Measurements from ENCODE around the gene PPP3CA. TPM values are rescaled to one million over a fixed set of nuclear protein-coding genes. Genes with fewer than 3 reads are reported as not detected.

PPP3CA gene
- total RNA-seq, 6 experiments from 2014 or later = 12.1 to 14.5 (median 13.1) TPM

DNA sequence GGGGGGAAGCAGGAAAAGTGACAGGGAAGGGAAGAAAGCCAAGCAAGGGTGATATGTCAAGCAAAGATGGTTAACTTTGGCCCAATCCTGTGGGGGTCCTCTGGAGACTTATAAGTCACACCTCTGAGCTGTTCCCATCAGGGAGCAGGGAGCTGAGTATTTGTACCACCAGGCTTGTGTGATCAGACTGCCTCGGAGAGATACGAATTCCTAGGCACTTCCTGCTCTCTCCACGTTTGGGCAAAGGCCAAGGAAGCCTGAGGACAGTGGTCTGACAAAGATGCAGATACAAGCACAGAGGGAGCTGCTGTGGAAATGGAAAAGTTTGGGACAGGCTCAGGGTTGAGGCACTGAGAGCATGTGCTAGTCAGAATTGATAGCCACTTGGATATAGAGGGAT lies 10.4 kb upstream of the PPP3CA start:
- TF ChIP-seq POLR2A (IDR thresholded peaks at IDR 0.05) = no peak
- TF ChIP-seq, protein P1, sequence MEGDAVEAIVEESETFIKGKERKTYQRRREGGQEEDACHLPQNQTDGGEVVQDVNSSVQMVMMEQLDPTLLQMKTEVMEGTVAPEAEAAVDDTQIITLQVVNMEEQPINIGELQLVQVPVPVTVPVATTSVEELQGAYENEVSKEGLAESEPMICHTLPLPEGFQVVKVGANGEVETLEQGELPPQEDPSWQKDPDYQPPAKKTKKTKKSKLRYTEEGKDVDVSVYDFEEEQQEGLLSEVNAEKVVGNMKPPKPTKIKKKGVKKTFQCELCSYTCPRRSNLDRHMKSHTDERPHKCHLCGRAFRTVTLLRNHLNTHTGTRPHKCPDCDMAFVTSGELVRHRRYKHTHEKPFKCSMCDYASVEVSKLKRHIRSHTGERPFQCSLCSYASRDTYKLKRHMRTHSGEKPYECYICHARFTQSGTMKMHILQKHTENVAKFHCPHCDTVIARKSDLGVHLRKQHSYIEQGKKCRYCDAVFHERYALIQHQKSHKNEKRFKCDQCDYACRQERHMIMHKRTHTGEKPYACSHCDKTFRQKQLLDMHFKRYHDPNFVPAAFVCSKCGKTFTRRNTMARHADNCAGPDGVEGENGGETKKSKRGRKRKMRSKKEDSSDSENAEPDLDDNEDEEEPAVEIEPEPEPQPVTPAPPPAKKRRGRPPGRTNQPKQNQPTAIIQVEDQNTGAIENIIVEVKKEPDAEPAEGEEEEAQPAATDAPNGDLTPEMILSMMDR (IDR thresholded peaks at IDR 0.05) = no peak
- peak in 1 of 4 donors; percentile 14 for ATAC-seq
- DNase-seq = no peak
- Histone ChIP-seq H3K4me1 (peaks cover 0 to 9% (median 0%) of the 10 kb centered on the region in 4 donors), H3K27me3 (no peaks in the 10 kb centered on the region), H3K4me3 (no peak overlapping the region), H3K36me3 (no peaks in the 10 kb centered on the region), H3K9me3 (no peaks in the 10 kb centered on the region), H3K27ac (no peak overlapping the region)
- intact Hi-C loops (cut with DNase I) = no loop called here
- 0% methylated on average over 1 of the region's 3 CpGs for WGBS (ENCODE audit: insufficient coverage, low coverage, low lambda C conversion rate, missing lambda C conversion rate)

DNA sequence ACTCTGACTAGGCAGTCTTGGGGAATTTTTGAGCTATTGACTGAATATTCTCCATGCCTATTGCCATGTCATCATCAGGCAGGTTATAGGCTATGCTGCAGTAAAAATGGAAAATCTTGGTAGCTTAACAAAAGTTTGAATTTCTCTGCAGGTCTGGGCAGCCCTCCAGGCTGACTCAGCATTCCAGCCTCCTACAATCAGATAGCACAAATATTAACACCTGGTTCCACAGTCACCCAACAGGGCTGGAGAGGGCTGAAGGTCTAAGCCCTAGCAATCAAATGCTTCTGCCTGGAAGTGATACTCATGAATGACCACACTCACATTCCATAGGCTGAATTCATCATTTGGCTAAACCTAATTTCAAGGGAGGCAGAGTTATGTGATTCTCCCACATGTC lies 9.6 kb upstream of the PPP3CA start:
- H3K9me3 ChIP-seq = no peaks in the 10 kb centered on the region
- DNase-seq (peak; percentile 56 to 69 (median 63)), ATAC-seq (peak; percentile 75 to 95 (median 84))
- peak overlapping the region in 1 of 3 donors; percentile 66 for H3K27ac ChIP-seq
- intact Hi-C loops (cut with DNase I) = no loop called here
- no peaks in the 10 kb centered on the region for H3K27me3 ChIP-seq
- H3K4me1 ChIP-seq = peaks cover 0 to 9% (median 0%) of the 10 kb centered on the region in 4 donors
- H3K36me3 ChIP-seq = no peaks in the 10 kb centered on the region
- TF ChIP-seq, protein P1 (IDR thresholded peaks at IDR 0.05) = no peak
- no peak for TF ChIP-seq POLR2A (IDR thresholded peaks at IDR 0.05)
- H3K4me3 ChIP-seq = no peak overlapping the region

DNA sequence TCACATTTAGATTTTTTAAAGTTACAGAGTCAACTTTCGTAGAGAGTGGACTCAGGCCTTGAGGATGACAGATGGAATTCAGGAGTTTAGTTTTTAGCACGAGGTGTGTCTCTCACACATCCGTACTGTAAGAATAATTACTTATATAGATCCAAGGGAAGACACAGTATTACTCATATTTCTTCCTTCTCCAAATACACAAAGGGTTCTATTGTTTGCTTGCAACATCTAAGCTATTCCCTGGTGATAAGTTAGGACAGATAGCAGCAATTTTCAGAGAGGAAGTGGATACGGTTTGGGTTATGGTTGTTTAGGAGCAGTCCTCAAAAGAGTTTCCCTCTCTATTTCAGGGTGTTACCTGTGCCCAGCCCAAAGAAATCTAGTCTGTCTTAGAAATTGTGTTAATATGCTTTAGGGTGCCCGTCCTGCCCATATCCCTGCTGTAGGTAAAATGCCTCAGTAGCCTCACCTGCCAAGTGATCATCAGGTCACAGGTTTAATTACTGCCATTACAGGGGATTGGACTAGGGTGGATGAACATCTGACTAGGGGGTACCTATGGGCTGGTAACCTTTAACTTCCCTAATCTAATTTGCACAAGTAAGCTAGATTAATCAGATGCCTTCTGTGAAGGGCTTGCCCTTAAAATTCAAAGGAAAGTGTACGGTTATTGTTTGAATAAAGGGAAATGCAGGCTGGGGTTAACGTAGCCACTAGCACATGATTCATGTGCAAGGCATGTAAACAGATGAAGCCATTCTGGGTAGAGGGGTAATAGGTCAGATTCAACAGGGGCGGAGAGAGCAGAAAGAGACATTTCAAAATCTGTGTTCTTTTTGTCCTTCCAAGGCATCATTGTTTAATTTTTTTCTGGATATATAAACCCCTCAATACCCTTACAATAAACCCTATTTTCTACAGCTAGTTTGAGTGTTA lies 8.7 kb upstream of the PPP3CA start:
- TF ChIP-seq, protein P1 (IDR thresholded peaks at IDR 0.05) = no peak
- TF ChIP-seq POLR2A (IDR thresholded peaks at IDR 0.05) = no peak
- no peak for DNase-seq
- H3K4me3 ChIP-seq = no peak overlapping the region
- H3K27ac ChIP-seq = peak overlapping the region in 1 of 3 donors; percentile 66
- no peaks in the 10 kb centered on the region for H3K9me3 ChIP-seq
- 47% methylated on average over 8 of the region's 8 CpGs for WGBS (ENCODE audit: insufficient coverage, low coverage, low lambda C conversion rate, missing lambda C conversion rate)
- H3K36me3 ChIP-seq = no peaks in the 10 kb centered on the region
- no peaks in the 10 kb centered on the region for H3K27me3 ChIP-seq
- peak; percentile 78 to 92 (median 83) for ATAC-seq
- intact Hi-C loops (cut with DNase I) = no loop called here
- peaks cover 0 to 9% (median 0%) of the 10 kb centered on the region in 4 donors for H3K4me1 ChIP-seq

DNA sequence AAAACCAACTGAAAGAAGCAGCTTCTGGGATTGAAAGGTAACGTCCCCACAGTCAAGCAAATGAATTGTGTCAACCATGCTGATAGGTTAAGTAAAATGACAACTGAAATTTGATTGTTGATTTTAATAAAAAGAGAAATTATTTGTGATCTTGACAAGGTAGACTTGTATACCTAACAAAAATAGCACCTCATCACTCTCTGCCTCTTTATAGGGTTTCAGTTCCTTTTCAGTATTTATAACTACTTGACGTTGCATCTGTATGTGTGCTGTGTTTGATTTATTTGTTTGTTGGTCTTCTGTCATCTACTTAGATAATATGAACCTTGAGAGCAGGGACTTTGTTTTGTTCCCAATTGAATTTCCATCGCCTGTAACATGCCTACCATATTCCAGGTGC lies 7.9 kb upstream of the PPP3CA start:
- no peaks in the 10 kb centered on the region for H3K36me3 ChIP-seq
- TF ChIP-seq, protein P1 (IDR thresholded peaks at IDR 0.05) = no peak
- no peak for TF ChIP-seq POLR2A (IDR thresholded peaks at IDR 0.05)
- H3K27ac ChIP-seq = no peak overlapping the region
- WGBS (ENCODE audit: insufficient coverage, low coverage, low lambda C conversion rate, missing lambda C conversion rate) = 83% methylated on average over 3 of the region's 3 CpGs
- intact Hi-C loops (cut with DNase I) = no loop called here
- DNase-seq (no peak), ATAC-seq (no peak)
- no peaks in the 10 kb centered on the region for H3K27me3 ChIP-seq
- no peaks in the 10 kb centered on the region for H3K9me3 ChIP-seq
- H3K4me1 ChIP-seq = peaks cover 0 to 9% (median 0%) of the 10 kb centered on the region in 4 donors
- H3K4me3 ChIP-seq = no peak overlapping the region

Measured in right lobe of liver (tissue), 6 donors.